Dermis blood vessel endothelial cell (primary cell): ENCODE data around the gene CALCR. TPM values are rescaled to one million over a fixed set of nuclear protein-coding genes. Genes with fewer than 3 reads are reported as not detected.
"Not testable (repeated sequence)": the region's sequence is repeated elsewhere in the genome, so short reads cannot be mapped to it uniquely, and the experiment has no call there.

Source experiments
- DNase-seq: peaks from one replicate; pipeline ENCODE4 v3.0.0; 2010
- total RNA-seq: library from RNA; depleted of rRNA; stranded (reverse); fragments of >200 nt; gene quantifications from 2 replicates; pipeline ENCODE4 v1.2.3, GENCODE V29; 2014

CALCR gene
- total RNA-seq, 1 donor from 2014 or later, result not detected

- DNase-seq, result no peak
Observed at GRCh38 chr7:93559639-93560491, 14.7 kb downstream of the CALCR start.

- DNase-seq, result no peak
Observed at GRCh38 chr7:93558705-93559614, 15.6 kb downstream of the CALCR start.

- DNase-seq, result no peak
Observed at GRCh38 chr7:93551931-93552330, 22.6 kb downstream of the CALCR start.

GRCh38 chr7:93551063-93551895, 23.2 kb downstream of the CALCR start:
- DNase-seq, result peak; percentile 70

- no peak for DNase-seq
Observed at GRCh38 chr7:93547716-93548115, 26.8 kb downstream of the CALCR start.

GRCh38 chr7:93544691-93545090, 29.8 kb downstream of the CALCR start:
- no peak for DNase-seq

- DNase-seq, result no peak
Observed at GRCh38 chr7:93538061-93538460, 36.5 kb downstream of the CALCR start.

GRCh38 chr7:93535616-93536015, 38.9 kb downstream of the CALCR start:
- DNase-seq, result no peak

GRCh38 chr7:93530701-93531100, 43.8 kb downstream of the CALCR start:
- DNase-seq, result no peak

GRCh38 chr7:93516834-93517233, 57.7 kb downstream of the CALCR start:
- no peak for DNase-seq

- no peak for DNase-seq
Observed at GRCh38 chr7:93515144-93515543, 59.4 kb downstream of the CALCR start.

GRCh38 chr7:93509303-93509702, 65.2 kb downstream of the CALCR start:
- DNase-seq, result no peak

GRCh38 chr7:93503088-93503487, 71.4 kb downstream of the CALCR start:
- no peak for DNase-seq

- not testable (repeated sequence) for DNase-seq
Observed at GRCh38 chr7:93491860-93492259, 82.7 kb downstream of the CALCR start.

GRCh38 chr7:93476491-93477344, 97.8 kb downstream of the CALCR start:
- no peak for DNase-seq

- no peak for DNase-seq
Observed at GRCh38 chr7:93475811-93476210, 98.7 kb downstream of the CALCR start.

GRCh38 chr7:93471456-93471855, 103.1 kb downstream of the CALCR start:
- no peak for DNase-seq

GRCh38 chr7:93463764-93464163, 110.8 kb downstream of the CALCR start:
- no peak for DNase-seq

- DNase-seq, result no peak
Observed at GRCh38 chr7:93461350-93461749, 113.2 kb downstream of the CALCR start.

GRCh38 chr7:93453262-93453661, 121.3 kb downstream of the CALCR start:
- no peak for DNase-seq

GRCh38 chr7:93448176-93448575, 126.3 kb downstream of the CALCR start:
- DNase-seq, result no peak

GRCh38 chr7:93447509-93447908, 127.0 kb downstream of the CALCR start:
- no peak for DNase-seq
